ENCODE results near the gene HOXB4. TPM values are rescaled to one million over a fixed set of nuclear protein-coding genes. Genes with fewer than 3 reads are reported as not detected.

Gene HOXB4
- total RNA-seq, 1 experiment from 2014 or later: 0.21 TPM

GRCh38 chr17:48577330-48577945 is 712 bp downstream of the HOXB4 start:
- Mint-ChIP-seq H3K4me1 (ENCODE audit: insufficient read depth, unreplicated experiment) (peaks cover 8% of the 10 kb centered on the region), H3K27ac (ENCODE audit: low read depth, unreplicated experiment) (no peak overlapping the region), H3K27me3 (ENCODE audit: insufficient read depth, unreplicated experiment) (peaks cover 22% of the 10 kb centered on the region), H3K4me3 (ENCODE audit: unreplicated experiment) (peak overlapping the region; percentile 72), H3K9me3 (ENCODE audit: unreplicated experiment) (no peaks in the 10 kb centered on the region), H3K36me3 (ENCODE audit: insufficient read depth, unreplicated experiment) (no peaks in the 10 kb centered on the region)
- POLR2A ChIA-PET: interaction anchor here (0.7 to 0.8 kb wide), 2 partner anchors 31 to 184 kb away, joined by 3 read pairs; no protein-coding TSS in a partner anchor
- no peak for DNase-seq (ENCODE audit: unreplicated experiment)
- TF ChIP-seq, protein P1, sequence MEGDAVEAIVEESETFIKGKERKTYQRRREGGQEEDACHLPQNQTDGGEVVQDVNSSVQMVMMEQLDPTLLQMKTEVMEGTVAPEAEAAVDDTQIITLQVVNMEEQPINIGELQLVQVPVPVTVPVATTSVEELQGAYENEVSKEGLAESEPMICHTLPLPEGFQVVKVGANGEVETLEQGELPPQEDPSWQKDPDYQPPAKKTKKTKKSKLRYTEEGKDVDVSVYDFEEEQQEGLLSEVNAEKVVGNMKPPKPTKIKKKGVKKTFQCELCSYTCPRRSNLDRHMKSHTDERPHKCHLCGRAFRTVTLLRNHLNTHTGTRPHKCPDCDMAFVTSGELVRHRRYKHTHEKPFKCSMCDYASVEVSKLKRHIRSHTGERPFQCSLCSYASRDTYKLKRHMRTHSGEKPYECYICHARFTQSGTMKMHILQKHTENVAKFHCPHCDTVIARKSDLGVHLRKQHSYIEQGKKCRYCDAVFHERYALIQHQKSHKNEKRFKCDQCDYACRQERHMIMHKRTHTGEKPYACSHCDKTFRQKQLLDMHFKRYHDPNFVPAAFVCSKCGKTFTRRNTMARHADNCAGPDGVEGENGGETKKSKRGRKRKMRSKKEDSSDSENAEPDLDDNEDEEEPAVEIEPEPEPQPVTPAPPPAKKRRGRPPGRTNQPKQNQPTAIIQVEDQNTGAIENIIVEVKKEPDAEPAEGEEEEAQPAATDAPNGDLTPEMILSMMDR (IDR thresholded peaks at IDR 0.05; ENCODE audit: unreplicated experiment): no peak
- intact Hi-C loops (cut with micrococcal nuclease): no loop called here
- no TSS peak for BruUV-seq (replicated peaks)
- CTCF ChIA-PET: interaction anchor here (0.6 to 1.1 kb wide), 3 partner anchors 16 to 198 kb away, joined by 3 to 4 read pairs (median 4); no protein-coding TSS in a partner anchor

DNA sequence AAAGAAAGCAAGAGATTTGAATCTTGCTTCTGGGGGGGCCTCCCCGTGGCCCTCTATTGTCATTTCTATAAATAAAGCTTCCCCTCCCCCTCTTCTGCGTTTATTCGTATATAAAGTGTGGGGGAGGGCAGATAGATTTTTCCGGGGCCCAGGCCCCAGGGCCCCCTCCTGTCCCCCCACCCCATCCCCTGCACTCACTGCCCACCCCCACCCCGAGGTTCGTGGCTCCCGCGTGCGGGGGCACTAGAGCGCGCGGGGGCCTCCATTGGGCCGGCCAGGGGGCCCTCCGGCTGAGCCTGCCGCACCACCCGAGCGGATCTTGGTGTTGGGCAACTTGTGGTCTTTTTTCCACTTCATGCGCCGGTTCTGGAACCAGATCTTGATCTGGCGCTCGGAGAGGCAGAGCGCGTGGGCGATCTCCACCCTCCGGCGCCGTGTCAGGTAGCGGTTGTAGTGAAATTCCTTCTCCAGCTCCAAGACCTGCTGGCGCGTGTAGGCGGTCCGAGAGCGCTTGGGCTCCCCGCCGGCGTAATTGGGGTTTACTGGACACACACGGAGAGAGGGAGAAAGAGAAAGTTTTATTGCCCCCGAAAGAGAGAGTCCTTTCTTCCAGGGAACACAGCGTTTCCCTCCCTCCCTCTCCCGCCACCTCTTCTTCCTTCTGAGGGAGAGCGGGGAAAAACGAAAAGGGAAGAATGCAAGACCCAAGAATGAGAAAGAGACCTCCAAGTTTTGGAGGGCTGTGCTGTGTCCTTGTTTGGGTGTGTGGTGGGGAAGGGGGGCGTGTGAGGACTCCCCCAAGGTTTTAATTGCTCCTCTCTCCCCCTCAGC is 1.5 kb downstream of the HOXB4 start:
- POLR2A ChIA-PET: interaction anchor here (0.8 kb wide), 1 partner anchor 30 kb away, joined by 3 read pairs; no protein-coding TSS in a partner anchor
- TF ChIP-seq, protein P1 (IDR thresholded peaks at IDR 0.05; ENCODE audit: unreplicated experiment): no peak
- H3K27me3 Mint-ChIP-seq (ENCODE audit: insufficient read depth, unreplicated experiment): peaks cover 22% of the 10 kb centered on the region

GRCh38 chr17:48575673-48576478 is 2.3 kb downstream of the HOXB4 start:
- Mint-ChIP-seq H3K9me3 (ENCODE audit: unreplicated experiment) (no peaks in the 10 kb centered on the region), H3K4me1 (ENCODE audit: insufficient read depth, unreplicated experiment) (peaks cover 8% of the 10 kb centered on the region), H3K27ac (ENCODE audit: low read depth, unreplicated experiment) (no peak overlapping the region), H3K36me3 (ENCODE audit: insufficient read depth, unreplicated experiment) (no peaks in the 10 kb centered on the region), H3K27me3 (ENCODE audit: insufficient read depth, unreplicated experiment) (peaks cover 22% of the 10 kb centered on the region), H3K4me3 (ENCODE audit: unreplicated experiment) (no peak overlapping the region)
- POLR2A ChIA-PET: no interaction called here
- no peak for DNase-seq (ENCODE audit: unreplicated experiment)
- intact Hi-C loops (cut with micrococcal nuclease): no loop called here
- CTCF ChIA-PET: interaction anchor here (0.6 kb wide), 1 partner anchor 103 kb away, joined by 3 read pairs; no protein-coding TSS in a partner anchor
- BruUV-seq (replicated peaks): no TSS peak
- TF ChIP-seq, protein P1 (IDR thresholded peaks at IDR 0.05; ENCODE audit: unreplicated experiment): no peak

More for the DNA sequence above, 1.5 kb downstream of the HOXB4 start:
- intact Hi-C loops (cut with micrococcal nuclease): no loop called here
- H3K27ac Mint-ChIP-seq (ENCODE audit: low read depth, unreplicated experiment): no peak overlapping the region
- H3K4me3 Mint-ChIP-seq (ENCODE audit: unreplicated experiment): peak overlapping the region; percentile 72
- no TSS peak for BruUV-seq (replicated peaks)
- peaks cover 8% of the 10 kb centered on the region for H3K4me1 Mint-ChIP-seq (ENCODE audit: insufficient read depth, unreplicated experiment)
- CTCF ChIA-PET: interaction anchor here (0.6 to 1.1 kb wide), 3 partner anchors 16 to 102 kb away, joined by 3 to 4 read pairs (median 3); no protein-coding TSS in a partner anchor
- H3K36me3 Mint-ChIP-seq (ENCODE audit: insufficient read depth, unreplicated experiment): no peaks in the 10 kb centered on the region
- DNase-seq (ENCODE audit: unreplicated experiment): peak; percentile 66
- no peaks in the 10 kb centered on the region for H3K9me3 Mint-ChIP-seq (ENCODE audit: unreplicated experiment)
